ENCODE results near the gene ANKRD11. TPM values are rescaled to one million over a fixed set of nuclear protein-coding genes. Genes with fewer than 3 reads are reported as not detected.

The ANKRD11 gene
- polyA plus RNA-seq, 2 donors, result 37.1 to 73.5 TPM

DNA sequence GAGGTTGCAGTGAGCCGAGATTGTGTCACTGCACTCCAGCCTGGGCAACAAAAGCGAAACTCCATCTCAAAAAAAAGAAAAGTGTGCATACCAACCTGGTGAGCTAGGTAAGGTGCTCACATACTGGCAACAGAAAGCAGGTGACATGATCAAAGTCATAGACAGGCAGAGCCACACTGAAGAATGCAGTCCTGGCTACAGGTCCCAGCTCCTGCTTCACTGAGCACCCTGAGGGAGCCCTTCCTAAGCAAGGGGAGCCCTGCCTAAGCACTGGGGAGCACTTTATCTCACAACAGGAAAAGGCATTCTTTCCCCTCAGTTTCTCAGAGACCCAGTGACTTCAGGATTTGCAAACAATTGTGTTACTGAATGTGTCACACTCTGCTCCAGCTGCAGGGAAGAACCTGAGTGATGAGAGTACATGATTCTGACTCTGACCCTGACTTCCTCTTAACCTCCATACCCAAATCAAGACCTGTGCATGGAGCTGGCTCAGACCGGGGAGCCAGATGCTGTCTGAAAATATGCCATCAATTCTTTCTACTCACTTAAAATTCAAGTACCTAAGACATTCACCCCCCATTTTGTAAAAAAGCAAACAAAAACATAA is 40.5 kb downstream of the ANKRD11 start:
- Histone ChIP-seq H3K36me3 (ENCODE audit: control insufficient read depth in 2 of 2, insufficient read depth in 2 of 2, low read length in 1 of 2) (no peaks in the 10 kb centered on the region), H3K4me3 (ENCODE audit: low read depth in 1 of 2, low read length in 2 of 2) (no peak overlapping the region), H3K9me3 (ENCODE audit: control insufficient read depth in 2 of 2, insufficient read depth in 1 of 2, low read depth in 1 of 2, low read length in 1 of 2) (no peaks in the 10 kb centered on the region), H3K4me1 (ENCODE audit: control insufficient read depth in 2 of 2, insufficient read depth in 2 of 2, low read length in 1 of 2) (peaks cover 11 to 29% of the 10 kb centered on the region in 2 donors), H3K27me3 (ENCODE audit: control insufficient read depth in 1 of 2, insufficient read depth in 2 of 2, low read length in 2 of 2) (no peaks in the 10 kb centered on the region), H3K27ac (ENCODE audit: low read depth in 2 of 2, low read length in 1 of 2) (peak overlapping the region; percentile 53 to 76)
- 65 to 80% methylated on average over 2 to 3 of the region's 3 CpGs for WGBS, 2 donors

GRCh38 chr16:89448656-89449055 is 41.7 kb downstream of the ANKRD11 start:
- WGBS, 2 donors, result 62 to 68% methylated on average over 10 of the region's 10 CpGs
- Histone ChIP-seq H3K4me1 (ENCODE audit: control insufficient read depth in 2 of 2, insufficient read depth in 2 of 2, low read length in 1 of 2) (peaks cover 7 to 27% of the 10 kb centered on the region in 2 donors), H3K27ac (ENCODE audit: low read depth in 2 of 2, low read length in 1 of 2) (peak overlapping the region; percentile 24 to 65)

GRCh38 chr16:89446975-89447293 is 43.4 kb downstream of the ANKRD11 start:
- Histone ChIP-seq H3K27ac (ENCODE audit: low read depth in 2 of 2, low read length in 1 of 2) (no peak overlapping the region), H3K36me3 (ENCODE audit: control insufficient read depth in 2 of 2, insufficient read depth in 2 of 2, low read length in 1 of 2) (no peaks in the 10 kb centered on the region), H3K27me3 (ENCODE audit: control insufficient read depth in 1 of 2, insufficient read depth in 2 of 2, low read length in 2 of 2) (no peaks in the 10 kb centered on the region), H3K9me3 (ENCODE audit: control insufficient read depth in 2 of 2, insufficient read depth in 1 of 2, low read depth in 1 of 2, low read length in 1 of 2) (no peaks in the 10 kb centered on the region), H3K4me3 (ENCODE audit: low read depth in 1 of 2, low read length in 2 of 2) (peak overlapping the region in 1 of 2 donors; percentile 8), H3K4me1 (ENCODE audit: control insufficient read depth in 2 of 2, insufficient read depth in 2 of 2, low read length in 1 of 2) (peaks cover 6 to 31% of the 10 kb centered on the region in 2 donors)
- WGBS, 2 donors, result 41 to 42% methylated on average over 6 of the region's 6 CpGs

More at GRCh38 chr16:89448656-89449055, 41.7 kb downstream of the ANKRD11 start:
- Histone ChIP-seq H3K36me3 (ENCODE audit: control insufficient read depth in 2 of 2, insufficient read depth in 2 of 2, low read length in 1 of 2) (no peaks in the 10 kb centered on the region), H3K4me3 (ENCODE audit: low read depth in 1 of 2, low read length in 2 of 2) (no peak overlapping the region), H3K27me3 (ENCODE audit: control insufficient read depth in 1 of 2, insufficient read depth in 2 of 2, low read length in 2 of 2) (no peaks in the 10 kb centered on the region), H3K9me3 (ENCODE audit: control insufficient read depth in 2 of 2, insufficient read depth in 1 of 2, low read depth in 1 of 2, low read length in 1 of 2) (no peaks in the 10 kb centered on the region)

- no peaks in the 10 kb centered on the region for H3K9me3 ChIP-seq (ENCODE audit: control insufficient read depth in 2 of 2, insufficient read depth in 1 of 2, low read depth in 1 of 2, low read length in 1 of 2)
- WGBS, 2 donors, result 61 to 64% methylated on average over 15 of the region's 15 CpGs
- H3K27me3 ChIP-seq (ENCODE audit: control insufficient read depth in 1 of 2, insufficient read depth in 2 of 2, low read length in 2 of 2), result no peaks in the 10 kb centered on the region
- H3K27ac ChIP-seq (ENCODE audit: low read depth in 2 of 2, low read length in 1 of 2), result peak overlapping the region in 1 of 2 donors; percentile 28
- H3K4me3 ChIP-seq (ENCODE audit: low read depth in 1 of 2, low read length in 2 of 2), result peak overlapping the region in 1 of 2 donors; percentile 8
- H3K4me1 ChIP-seq (ENCODE audit: control insufficient read depth in 2 of 2, insufficient read depth in 2 of 2, low read length in 1 of 2), result peaks cover 6 to 32% of the 10 kb centered on the region in 2 donors
- no peaks in the 10 kb centered on the region for H3K36me3 ChIP-seq (ENCODE audit: control insufficient read depth in 2 of 2, insufficient read depth in 2 of 2, low read length in 1 of 2)
These were observed 44.0 kb downstream of the ANKRD11 start for GRCh38 chr16:89446136-89446974.

DNA sequence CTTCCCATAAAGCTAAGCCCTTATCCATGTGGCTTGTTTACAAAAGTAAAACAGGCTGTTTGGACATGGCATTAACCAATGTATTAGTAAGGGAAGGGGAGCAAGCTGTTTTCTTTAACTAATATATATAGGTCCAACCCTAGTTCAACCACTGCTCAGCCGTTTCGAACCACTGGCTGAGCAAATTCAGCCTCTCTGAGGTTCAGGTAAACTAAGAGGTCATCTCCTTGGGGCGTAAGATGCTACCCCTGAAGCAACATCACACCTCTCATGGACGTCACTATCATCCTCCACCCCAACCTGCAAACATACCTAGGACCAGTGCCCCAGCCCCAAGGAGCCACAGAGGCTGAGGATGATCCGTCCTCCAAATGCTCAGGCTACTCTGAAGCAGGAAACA is 45.2 kb downstream of the ANKRD11 start:
- H3K36me3 ChIP-seq (ENCODE audit: control insufficient read depth in 2 of 2, insufficient read depth in 2 of 2, low read length in 1 of 2), result no peaks in the 10 kb centered on the region
- peak overlapping the region; percentile 82 to 88 for H3K27ac ChIP-seq (ENCODE audit: low read depth in 2 of 2, low read length in 1 of 2)
- no peaks in the 10 kb centered on the region for H3K9me3 ChIP-seq (ENCODE audit: control insufficient read depth in 2 of 2, insufficient read depth in 1 of 2, low read depth in 1 of 2, low read length in 1 of 2)
- H3K4me3 ChIP-seq (ENCODE audit: low read depth in 1 of 2, low read length in 2 of 2), result no peak overlapping the region
- 65 to 74% methylated on average over 5 of the region's 5 CpGs for WGBS, 2 donors
- H3K27me3 ChIP-seq (ENCODE audit: control insufficient read depth in 1 of 2, insufficient read depth in 2 of 2, low read length in 2 of 2), result no peaks in the 10 kb centered on the region
- peaks cover 12 to 35% of the 10 kb centered on the region in 2 donors for H3K4me1 ChIP-seq (ENCODE audit: control insufficient read depth in 2 of 2, insufficient read depth in 2 of 2, low read length in 1 of 2)

DNA sequence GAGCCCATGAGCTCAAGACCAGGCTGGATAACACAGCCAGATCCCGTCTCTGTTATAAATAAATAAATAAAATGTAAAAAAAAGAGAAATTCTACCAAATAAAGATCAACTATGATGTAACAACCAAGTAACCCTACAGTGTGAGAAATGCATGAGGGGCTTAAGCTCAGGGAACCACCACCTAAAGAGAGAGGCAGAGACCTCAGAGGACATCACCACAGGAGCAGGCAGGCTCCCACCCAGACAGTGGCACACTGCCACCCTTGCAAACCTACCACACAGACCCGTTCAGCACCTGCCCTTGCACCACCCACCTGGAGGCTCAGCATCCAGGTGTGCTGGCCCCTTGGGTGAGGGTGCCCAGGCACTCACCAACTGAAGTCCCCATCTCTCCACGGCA is 45.6 kb downstream of the ANKRD11 start:
- Histone ChIP-seq H3K4me1 (ENCODE audit: control insufficient read depth in 2 of 2, insufficient read depth in 2 of 2, low read length in 1 of 2) (peaks cover 12 to 35% of the 10 kb centered on the region in 2 donors), H3K9me3 (ENCODE audit: control insufficient read depth in 2 of 2, insufficient read depth in 1 of 2, low read depth in 1 of 2, low read length in 1 of 2) (no peaks in the 10 kb centered on the region), H3K27ac (ENCODE audit: low read depth in 2 of 2, low read length in 1 of 2) (peak overlapping the region; percentile 84 to 88), H3K4me3 (ENCODE audit: low read depth in 1 of 2, low read length in 2 of 2) (no peak overlapping the region), H3K27me3 (ENCODE audit: control insufficient read depth in 1 of 2, insufficient read depth in 2 of 2, low read length in 2 of 2) (no peaks in the 10 kb centered on the region), H3K36me3 (ENCODE audit: control insufficient read depth in 2 of 2, insufficient read depth in 2 of 2, low read length in 1 of 2) (no peaks in the 10 kb centered on the region)
- WGBS, 2 donors, result 30 to 34% methylated on average over 3 of the region's 3 CpGs

- H3K4me1 ChIP-seq (ENCODE audit: control insufficient read depth in 2 of 2, insufficient read depth in 2 of 2, low read length in 1 of 2), result peaks cover 12 to 38% of the 10 kb centered on the region in 2 donors
- H3K27me3 ChIP-seq (ENCODE audit: control insufficient read depth in 1 of 2, insufficient read depth in 2 of 2, low read length in 2 of 2), result no peaks in the 10 kb centered on the region
- H3K27ac ChIP-seq (ENCODE audit: low read depth in 2 of 2, low read length in 1 of 2), result peak overlapping the region; percentile 84 to 88
- WGBS, 2 donors, result 25 to 35% methylated on average over 8 of the region's 8 CpGs
- no peak overlapping the region for H3K4me3 ChIP-seq (ENCODE audit: low read depth in 1 of 2, low read length in 2 of 2)
- no peaks in the 10 kb centered on the region for H3K9me3 ChIP-seq (ENCODE audit: control insufficient read depth in 2 of 2, insufficient read depth in 1 of 2, low read depth in 1 of 2, low read length in 1 of 2)
- H3K36me3 ChIP-seq (ENCODE audit: control insufficient read depth in 2 of 2, insufficient read depth in 2 of 2, low read length in 1 of 2), result no peaks in the 10 kb centered on the region
These were observed 46.1 kb downstream of the ANKRD11 start for GRCh38 chr16:89444151-89444723.

DNA sequence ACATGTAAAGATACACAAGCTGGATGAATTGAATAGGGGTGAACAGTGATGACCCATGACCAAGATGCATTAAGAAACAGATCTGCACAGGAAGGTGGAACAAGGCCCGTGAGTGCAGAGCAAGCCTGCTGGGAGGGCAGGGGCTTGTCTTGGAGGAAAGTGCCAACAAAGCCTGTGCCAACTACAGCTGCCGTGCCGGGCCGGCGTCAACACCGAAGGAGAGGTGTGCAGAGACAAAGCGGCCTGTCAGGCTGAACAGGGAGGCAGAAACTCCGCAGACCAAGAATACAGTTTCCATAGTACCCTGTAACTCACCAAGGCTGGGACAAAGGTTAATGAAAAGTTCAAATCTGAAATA is 46.7 kb downstream of the ANKRD11 start:
- Histone ChIP-seq H3K27ac (ENCODE audit: low read depth in 2 of 2, low read length in 1 of 2) (peak overlapping the region; percentile 70 to 88), H3K36me3 (ENCODE audit: control insufficient read depth in 2 of 2, insufficient read depth in 2 of 2, low read length in 1 of 2) (no peaks in the 10 kb centered on the region), H3K4me3 (ENCODE audit: low read depth in 1 of 2, low read length in 2 of 2) (no peak overlapping the region), H3K4me1 (ENCODE audit: control insufficient read depth in 2 of 2, insufficient read depth in 2 of 2, low read length in 1 of 2) (peaks cover 12 to 38% of the 10 kb centered on the region in 2 donors), H3K27me3 (ENCODE audit: control insufficient read depth in 1 of 2, insufficient read depth in 2 of 2, low read length in 2 of 2) (no peaks in the 10 kb centered on the region), H3K9me3 (ENCODE audit: control insufficient read depth in 2 of 2, insufficient read depth in 1 of 2, low read depth in 1 of 2, low read length in 1 of 2) (no peaks in the 10 kb centered on the region)
- 27 to 32% methylated on average over 8 of the region's 8 CpGs for WGBS, 2 donors

DNA sequence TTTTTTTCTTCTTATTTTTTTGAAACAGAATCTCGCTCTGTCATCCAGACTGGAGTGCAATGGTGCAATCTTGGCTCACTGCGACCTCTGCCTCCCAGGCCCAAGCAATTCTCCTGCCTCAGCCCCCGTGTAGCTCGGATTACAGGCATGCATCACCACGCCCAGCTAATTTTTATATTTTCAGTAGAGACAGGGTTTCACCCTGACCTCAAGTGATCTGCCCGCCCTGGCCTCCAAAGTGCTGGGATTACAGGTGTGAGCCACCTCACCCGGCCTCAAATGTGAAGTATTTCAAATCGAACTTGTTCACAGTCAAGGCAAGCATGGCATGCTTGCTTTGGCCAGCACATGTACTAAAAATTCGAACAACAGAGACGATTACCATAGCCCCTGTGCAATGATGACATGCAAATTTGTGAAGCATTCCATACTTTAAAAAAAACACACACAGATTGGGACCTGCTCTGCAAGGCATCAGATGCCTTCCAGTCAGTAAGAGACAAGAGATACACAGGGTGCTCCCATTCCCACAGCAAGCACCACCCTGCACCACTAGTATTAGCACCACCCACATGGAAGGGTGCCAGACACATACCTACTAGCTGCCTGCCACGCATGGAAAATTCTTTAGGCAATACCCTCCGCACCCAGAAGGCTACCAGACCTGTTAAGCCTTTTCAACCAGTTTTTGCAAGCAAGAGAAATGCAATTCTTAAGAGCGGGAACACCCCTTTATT is 47.2 kb downstream of the ANKRD11 start:
- Histone ChIP-seq H3K36me3 (ENCODE audit: control insufficient read depth in 2 of 2, insufficient read depth in 2 of 2, low read length in 1 of 2) (no peaks in the 10 kb centered on the region), H3K27me3 (ENCODE audit: control insufficient read depth in 1 of 2, insufficient read depth in 2 of 2, low read length in 2 of 2) (no peaks in the 10 kb centered on the region), H3K27ac (ENCODE audit: low read depth in 2 of 2, low read length in 1 of 2) (peak overlapping the region; percentile 93 to 97), H3K4me3 (ENCODE audit: low read depth in 1 of 2, low read length in 2 of 2) (no peak overlapping the region), H3K9me3 (ENCODE audit: control insufficient read depth in 2 of 2, insufficient read depth in 1 of 2, low read depth in 1 of 2, low read length in 1 of 2) (no peaks in the 10 kb centered on the region), H3K4me1 (ENCODE audit: control insufficient read depth in 2 of 2, insufficient read depth in 2 of 2, low read length in 1 of 2) (peaks cover 12 to 38% of the 10 kb centered on the region in 2 donors)
- 27 to 35% methylated on average over 13 of the region's 13 CpGs for WGBS, 2 donors

Data from esophagus (tissue), 2 donors.